ENCODE data around the gene CRK.

CRK gene

DNA sequence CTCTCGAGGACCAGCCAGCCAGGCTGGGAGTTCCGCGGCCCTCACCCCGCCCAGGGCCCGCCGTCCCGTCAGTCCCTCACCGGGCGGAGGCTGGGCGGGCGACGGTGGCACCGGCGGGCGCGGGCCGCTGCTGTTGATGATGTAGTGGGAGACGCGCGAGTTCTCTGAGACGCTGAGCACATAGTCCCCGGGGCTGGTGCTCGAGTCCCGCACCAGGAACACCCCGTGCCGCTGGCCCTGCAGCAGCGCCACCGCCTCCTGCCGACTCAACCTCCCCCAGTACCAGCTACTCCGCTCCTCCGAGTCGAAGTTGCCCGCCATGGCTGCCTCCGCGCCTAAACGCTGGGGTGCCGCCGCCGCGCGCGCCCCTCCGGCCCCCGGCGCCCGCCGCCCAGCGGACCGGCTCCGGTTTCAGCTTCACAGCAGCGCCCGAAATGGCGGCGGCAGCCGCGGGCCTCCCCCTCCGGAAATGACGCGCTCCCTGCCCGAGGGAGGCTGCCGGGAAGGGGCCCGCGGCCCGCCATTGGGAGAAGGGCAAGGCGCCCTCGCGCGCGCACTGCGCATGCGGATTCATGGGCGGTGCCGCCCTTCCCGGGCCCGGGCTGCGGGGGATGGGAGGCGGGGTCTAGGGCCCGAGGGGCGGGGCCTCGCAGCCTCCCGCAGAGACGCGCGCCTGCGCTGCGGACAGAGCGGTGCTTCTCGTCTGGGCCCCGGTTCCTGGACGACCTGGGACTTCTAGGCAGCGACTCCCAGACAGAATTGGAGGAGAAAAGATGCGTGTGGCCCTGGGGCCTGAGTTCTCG is at the start of gene CRK:
TSS of gene CRK (minus strand) at position 436 of the 803 bp plus-strand sequence. CDS start at position 321, 115 bp downstream.
- DNase-seq, result peak; percentile 99

DNA sequence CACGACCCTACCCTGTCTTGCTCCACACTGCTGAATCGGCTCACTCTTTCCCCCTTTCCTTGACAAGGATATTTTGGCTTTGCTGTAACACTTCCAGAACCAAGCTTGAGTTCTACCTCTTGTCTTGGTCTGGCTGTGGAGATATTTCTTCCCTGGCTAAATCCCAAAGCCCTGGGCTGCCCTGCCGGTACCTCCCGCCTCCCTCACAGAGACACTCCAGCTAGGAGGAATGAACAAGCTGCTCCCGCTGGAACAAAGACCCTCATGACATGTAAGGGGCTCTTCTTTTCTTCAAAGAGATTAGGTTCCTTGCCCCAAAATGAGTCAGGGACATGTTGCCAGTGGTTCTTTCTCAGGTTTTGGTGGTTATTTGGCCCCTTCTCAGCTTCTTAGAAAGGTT is 49.6 kb upstream of the CRK start:
- no peak for DNase-seq

DNA sequence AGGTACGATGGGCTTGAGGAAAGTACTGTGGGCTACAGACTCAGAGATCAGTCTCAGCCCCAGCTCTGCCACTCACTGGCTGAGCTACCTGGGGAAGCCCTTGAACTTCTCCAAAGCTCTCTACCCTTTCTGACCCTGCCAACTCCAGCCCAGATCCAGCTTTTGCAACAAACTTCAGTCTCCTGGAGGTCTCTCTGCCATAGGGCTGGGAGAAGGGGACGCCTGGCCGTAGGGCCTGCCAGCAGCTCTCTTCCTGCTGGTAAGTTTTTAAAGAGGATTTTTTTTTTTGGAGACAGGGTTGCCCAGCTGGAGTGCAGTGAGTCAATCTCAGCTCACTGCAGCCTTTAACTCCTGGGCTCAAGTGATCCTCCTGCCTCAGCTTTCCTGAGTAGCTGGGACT is 48.8 kb upstream of the CRK start:
- no peak for DNase-seq

DNA sequence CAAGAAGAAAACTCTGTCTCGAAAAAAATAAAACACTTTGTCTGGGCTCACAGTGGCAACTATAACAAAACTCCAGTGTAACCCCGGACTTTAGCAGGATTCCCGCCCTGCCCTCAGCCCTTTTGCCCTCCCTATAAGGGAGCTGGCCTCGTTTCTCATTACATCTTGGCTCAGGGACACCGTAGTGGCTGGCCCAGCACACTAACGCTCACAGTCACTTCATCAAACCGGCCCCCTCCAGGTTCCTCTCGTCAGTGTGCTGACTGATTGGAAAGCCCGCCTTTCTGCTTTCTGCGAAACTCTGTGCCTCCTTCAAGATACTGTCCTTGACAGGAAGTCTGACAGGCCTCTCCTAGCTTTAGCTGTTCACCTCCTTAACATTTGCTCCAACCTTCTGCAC is 47.7 kb upstream of the CRK start:
- DNase-seq, result no peak

DNA sequence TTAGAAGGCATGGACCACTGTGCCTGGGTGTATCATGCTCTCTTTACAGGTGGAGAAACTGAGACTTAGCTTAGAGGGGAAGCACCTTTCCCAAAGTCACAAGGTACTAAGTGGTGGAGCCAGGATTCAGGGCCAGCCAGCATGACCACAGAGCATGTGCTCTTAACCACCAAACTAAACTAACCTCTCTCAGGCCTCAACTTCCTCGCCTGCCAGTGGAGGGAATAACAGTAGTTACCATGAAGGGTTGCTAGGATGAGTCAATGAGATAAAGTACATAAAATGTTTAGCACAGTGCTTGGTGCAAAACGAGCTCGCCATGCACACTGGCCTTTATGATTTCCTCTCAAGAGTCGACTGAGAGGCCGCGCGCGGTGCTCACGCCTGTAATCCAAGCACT is 42.8 kb upstream of the CRK start:
- DNase-seq, result no peak

DNA sequence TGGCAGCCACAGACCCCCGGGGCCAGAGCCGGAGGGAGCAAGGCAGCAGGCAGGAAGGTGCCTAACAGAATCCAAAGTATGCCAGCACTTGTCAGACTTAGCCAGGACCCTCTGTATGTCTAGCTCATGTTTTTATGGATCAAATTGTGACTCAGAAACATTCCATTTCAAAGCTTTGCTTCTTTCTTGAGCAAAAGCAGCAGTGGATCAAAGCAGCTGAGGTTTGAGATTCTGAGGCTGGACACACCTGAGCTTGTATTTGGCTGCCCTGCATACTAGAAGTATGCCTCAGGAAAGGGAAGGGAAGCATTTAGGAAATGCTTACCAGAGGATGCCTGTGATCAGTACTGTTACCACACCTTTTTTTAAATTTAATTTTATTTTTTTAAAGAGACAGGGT is 42.2 kb upstream of the CRK start:
- DNase-seq, result no peak

DNA sequence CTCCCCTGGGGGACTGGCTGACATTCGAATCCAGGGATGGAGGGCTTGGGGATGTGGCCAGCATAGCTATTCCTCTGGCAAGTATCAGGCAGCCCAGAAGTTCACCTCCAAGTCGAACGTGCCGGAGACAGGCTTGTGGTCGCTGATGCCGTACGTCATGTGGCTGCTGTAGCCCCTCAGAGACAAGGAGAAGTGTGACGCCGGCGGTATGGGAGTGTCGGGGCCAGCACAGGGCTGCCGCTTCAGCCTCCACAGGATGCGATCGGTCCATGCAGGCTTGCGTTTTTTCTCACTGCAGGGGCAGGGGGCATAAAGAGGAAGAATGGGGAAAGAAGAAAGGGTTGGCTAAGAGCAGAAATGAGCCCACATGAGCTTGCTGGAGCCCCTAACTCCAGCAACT is 41.8 kb upstream of the CRK start:
- no peak for DNase-seq

DNA sequence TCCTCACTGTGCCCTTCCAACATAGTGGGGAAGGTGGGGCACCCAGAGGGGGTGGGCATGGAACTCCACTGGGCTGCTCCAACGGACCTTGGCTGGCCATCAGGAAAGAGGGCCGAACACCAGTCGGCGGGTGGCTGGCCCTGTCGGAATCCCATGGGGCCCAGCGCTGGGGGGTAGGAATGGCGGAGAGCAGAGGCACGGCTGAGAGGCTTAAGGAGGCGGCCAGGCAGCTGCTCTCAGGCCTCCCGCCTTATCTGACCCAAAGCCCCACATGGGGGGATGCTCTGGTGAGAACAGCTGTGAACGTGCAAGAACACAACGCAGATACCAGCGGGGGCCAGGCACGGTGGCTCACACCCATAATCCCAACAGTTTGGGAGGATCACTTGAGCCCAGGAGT is 40.8 kb upstream of the CRK start:
- no peak for DNase-seq

DNA sequence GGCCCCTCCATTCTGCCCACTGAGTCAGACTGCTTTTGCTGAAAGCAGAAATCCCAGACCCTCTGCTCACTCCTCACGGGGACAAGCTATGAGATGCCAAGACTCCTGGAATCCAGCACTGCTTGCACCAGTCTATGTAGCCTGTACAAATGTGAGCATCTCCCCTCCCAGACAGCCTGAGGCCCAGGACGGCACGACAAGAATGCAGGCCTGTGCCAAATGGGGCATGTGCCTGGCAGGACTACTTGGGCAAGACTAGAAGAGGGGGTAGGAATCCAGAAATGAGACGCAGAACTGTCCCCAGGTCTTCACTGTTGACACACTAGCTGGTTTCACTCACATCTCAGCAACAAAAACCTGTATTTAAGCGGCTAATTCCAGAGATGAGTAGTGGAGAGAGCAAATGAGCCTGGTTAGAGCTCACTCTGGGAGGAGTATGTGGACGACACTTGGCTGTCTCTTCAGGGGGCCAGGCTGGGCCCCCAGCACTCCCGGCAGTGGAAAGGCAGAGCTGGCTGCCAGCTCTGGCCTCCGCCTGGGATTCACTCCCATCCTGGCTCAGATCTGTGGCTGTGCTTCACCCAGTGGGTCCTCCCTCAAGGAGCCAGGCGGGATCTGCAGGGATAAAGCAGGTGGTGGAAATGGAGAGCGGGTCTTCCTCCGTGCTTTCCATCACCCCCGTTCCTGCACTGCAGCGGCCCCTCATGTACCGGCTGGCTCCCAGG is 39.4 kb upstream of the CRK start:
- DNase-seq, result no peak

DNA sequence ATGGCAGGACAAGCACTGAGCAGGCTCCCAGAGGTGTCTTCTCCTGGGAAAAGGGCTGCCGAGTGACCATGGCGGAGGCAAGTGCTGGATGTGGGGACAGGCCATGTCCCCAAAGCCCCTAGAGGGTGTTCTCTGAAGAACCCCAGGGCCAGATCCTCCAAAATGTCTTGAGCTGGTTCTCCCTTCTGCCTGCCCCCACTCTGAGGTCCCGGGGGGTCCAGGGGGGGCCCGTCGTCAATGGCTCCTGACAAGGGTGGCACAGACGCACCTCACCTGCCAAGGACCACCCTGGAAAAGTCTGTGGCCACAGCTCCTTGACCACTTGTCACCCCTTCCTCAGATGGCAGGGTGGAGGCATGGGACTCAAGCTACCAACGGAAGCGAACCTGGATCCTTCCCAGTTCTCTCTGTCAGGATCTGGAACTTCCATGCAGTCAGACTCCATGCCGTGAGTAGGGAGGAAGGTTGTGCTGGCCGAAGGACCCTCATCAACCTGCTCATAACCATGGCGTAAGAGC is 38.8 kb upstream of the CRK start:
- DNase-seq, result no peak

DNA sequence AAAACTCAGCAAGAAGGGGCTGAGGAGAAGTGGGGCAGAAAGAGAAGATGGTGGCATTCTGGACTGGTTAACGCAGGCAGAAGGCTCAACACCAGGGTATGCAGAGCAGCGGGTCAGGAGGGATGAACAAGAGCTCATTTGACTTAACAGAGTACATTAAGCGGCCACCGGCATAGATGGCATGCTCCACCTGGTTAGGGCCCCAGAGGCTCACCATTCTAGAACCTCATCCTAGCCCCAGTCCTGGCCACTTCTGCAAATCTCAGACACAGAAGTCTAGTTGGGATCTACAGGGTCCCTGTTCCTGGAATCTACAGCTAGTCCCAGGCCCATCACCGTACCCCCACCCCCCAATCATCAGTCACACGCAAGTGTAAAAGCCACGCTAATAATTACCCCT is 38.2 kb upstream of the CRK start:
- no peak for DNase-seq

DNA sequence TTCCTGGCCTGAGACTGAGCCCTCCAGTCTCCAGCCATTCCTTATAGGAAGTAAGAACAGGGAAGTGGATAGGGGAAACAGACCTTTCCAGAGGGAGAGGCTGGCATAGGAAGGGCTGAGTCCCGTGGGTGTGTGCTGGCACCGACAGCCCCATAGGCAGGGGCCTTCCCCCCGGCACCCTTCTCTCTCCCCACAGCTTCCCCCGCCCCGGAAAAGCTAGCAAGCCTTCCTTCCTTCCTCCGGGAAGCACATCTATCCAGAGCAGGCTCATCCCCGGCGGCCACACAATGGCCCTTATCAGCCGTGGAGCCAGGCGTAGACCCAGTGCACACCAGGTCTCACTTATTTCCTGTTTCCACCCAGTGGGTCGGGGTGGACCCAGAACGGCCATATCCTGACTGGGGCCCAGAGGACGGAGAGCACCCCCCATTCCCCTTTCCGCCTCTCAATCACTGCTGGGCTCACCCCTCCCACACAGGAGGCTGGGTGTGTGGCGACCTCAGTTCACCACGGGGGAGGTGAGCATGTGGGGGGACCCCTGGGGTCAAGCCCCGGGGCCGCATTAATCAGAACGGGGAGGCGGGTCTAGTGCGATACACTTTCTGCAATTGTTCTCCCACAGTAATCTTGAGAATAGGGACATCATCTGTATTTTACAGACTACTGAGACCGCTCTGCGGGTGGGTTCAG is 37.4 kb upstream of the CRK start:
- no peak for DNase-seq

DNA sequence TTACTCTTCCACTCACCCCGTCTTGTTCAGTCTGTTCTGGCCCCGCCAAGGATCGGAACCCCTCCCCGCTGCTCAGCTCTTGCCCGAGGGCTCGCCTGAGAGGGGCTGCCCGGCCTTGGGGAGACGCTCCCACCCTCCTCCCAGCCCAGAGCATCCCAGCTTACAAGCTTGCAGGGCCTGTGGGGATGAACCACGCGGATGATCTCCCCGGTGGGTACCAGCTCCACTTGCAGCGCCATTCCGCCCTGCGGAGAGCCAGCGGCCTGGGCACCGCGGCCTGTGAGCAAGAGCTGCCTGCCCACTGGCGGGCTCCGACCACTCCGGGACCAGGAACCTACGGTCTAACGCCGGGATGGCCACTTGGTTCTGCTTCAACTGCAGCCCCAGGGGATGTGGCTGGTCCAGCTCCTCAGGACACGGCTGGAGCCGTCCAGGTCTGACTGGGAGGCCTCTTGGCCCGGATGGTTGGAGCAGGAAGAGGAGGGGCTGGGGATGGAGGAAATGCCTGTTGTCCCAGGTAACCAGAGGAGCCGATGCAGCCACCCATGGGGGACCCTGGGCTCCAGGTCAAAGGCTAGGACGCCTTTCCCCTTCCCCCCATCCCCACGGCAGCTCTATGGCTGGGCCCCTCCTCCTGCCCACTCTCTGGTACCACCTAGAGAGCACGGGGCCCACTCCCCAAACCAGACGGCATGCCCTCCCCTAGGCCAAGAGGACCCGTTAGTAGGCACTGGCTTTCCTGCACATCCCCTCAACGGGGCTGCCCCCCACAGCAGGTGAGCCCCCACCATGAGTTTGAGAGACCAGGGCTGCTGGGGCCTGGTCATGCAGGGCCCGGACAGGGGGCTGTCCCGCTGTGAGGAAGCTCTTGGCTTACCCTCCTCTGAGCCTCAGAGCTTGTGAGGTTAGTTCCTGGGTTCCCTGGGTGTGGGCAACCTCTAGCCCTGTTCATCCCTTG is 36.5 kb upstream of the CRK start, which contains the start of gene MYO1C:
TSS of gene MYO1C (minus strand) at position 438 of the 958 bp plus-strand sequence. CDS start at position 239, 199 bp downstream.
- no peak for DNase-seq

DNA sequence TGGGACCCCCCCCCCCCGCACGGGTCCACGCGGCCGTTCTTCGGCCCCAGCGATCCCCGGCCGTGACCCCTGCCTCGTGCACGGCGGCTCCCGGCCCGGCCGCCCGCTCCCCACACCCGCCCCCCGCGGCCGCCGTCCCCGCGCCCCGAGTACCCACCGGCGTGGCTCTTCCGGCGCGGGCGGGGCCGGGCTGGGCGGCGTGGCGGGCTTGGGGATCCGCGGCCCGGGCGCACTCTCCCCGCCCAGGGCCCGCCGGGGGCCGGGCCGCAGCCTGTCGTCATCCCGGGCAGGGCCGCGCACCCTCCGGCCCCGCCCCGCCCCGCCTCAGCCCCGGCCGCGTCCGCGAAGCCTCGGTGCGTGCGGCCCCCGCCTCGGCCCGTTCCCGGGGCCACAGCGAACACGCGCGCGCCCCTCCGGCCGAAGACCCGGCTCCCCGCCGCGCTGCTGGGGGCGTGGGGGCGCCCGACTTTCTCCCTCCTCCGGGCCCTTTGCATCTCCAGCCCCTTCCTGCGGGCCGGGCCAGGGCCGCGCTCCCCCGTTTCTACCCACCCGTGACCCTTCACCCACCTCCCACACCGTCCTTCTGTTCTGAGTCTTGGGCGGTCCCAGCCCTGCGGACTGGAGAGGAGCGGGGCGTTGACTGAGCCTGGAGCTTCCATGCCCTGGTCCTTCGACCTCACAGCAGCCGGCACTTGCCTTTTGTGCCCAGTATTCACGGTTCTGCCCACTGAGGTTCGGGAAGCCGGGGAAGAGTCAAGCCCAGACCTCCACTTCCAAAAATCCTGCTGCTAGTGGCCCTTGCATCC is 35.6 kb upstream of the CRK start:
- DNase-seq, result peak; percentile 48

DNA sequence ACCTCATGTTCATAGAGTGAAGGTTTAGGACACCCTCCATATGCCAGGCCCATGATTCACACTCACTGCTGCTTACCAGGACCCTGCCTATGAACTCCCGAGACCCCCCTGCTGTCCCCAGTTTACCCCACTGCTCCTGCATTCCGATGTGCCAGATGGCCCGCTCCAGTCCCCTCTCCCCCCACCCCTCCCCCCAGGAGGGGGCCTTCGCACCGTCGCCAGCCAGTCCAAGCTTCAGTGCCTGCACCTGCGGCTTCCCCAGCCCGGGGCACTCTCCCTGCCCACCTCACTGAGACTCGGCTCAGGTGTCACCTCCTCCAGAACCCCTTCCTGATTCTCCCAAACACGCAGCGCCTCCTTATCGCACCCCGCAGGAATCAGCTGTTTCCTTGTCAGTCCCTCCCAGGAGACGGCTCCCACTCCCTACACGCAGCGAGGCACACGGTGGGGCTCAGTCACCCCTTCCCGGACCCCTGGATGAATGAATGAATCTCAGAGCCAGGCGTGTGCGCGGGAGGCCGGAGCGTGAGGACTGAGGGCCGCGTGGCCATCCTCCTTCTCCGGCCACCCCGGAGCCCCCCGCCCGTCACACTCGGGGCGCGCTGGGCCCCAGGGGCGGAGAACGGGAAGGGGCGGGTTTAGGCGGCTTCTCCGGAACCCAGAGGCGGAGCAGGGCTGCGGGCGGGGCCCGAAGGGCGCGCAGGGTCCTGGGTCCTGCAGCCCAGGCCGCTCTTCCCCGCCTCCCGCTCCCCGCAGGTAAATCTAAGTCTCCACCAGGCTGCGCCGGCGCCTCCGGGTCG is 34.8 kb upstream of the CRK start:
- peak; percentile 79 for DNase-seq

DNA sequence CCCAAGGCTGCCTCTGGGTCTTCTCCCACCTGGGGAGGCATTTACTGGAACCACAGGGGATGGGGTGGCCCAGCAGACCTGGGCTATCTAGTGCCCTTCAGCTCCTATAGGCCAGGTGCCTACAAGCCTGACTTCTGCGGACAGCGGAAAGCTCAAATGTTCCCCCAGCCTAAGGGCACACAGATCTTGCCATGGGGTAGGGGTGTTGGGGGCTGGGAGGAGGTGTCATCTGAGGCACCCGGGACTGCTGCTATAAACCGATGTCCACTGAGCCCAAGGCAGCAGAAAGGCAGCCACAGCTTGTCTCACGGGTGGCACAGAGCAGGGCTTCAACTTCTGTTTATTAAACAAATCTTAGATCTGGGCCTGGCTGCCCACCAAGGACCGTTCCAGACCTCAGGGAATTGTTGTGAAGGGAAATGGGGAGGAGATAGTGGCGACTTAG is 32.8 kb upstream of the CRK start:
- no peak for DNase-seq

DNA sequence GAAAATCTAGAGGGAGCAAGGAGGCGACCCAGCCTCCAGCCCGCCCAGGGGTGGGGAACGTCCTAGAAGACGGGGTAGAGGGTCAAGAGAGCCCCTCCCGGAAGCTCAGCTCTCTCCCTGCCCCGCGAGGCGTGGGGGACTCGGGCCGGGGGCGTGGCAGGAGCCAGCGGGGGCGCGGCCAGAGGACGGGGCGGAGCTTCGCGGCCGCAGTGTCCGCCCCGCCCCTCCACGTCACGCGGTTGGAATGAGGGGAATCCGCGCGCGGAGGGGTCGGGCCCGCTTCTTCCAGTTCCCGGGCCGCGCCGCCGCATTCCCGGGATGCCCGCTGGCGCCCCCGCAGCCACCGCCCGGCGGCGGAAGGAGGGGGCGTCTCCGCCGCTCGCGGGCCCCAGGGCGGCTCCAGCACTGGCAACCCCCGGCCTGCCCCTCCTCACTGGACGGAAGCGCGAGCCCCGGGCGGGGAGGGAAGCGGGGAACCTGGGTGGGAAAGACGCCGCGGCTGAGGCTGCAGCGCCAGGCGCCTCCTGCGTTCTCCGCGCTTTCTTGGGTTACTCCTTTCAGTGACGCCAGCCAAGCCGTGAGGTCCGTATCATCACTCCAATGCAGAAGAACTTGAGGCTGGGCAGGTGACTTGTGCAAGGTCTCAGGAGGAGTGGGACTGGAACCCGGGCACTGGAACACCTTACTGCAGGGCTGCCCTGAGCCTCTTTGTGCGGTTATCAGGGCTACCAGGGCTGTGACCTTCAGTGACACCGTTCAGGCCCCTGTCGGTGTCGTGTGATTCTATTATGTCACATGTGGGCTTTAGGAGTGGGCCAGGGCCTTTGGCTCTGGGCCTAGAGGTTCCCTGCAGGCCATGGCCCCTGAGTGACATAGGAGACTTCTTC is 32.1 kb upstream of the CRK start:
- peak; percentile 71 for DNase-seq

DNA sequence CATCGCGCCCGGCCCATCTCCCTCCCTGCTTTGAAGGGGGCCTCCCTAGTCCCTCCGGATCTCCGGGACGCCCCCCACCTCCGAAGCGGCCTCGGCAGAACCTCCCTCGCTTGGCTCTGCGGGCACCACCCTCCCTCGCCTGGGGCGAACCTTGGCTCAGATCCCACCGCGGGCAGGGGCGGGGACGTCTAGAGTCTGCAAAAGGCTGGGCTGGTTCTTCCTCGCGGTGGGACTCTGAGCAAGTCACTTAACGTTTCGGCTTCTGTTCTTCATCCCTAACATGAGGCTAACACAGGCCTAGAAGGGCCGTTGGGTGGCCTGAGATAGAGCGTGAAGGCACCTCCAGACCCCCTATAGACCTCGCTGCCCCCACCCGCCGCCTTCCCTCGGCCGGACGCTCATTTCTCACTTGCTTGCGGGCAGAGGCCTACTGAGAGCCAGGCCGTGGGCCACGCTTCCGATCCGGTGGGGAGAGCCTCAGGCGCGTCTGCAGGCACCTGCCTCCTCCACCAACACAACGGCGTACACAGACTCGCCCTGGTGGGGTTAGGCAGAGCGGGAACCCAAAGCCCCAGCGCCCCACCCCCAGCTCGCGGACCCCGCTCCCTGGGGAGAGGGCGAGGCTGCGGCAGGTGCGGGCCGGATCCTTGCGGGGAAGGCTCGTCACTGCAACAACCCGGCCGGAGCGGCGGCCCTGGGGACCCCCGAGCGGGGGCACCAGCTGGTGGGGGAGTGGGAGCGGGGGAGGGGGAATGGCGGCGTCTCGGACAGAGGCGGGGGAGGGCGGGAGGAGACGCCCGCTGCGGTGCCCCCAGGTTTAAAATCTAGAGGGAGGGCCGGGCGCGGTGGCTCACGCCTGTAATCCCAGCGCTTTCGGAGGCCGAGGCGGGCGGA is 31.0 kb upstream of the CRK start:
- DNase-seq, result peak; percentile 86
